Measurements from ENCODE around the gene AZIN2.
A peak's percentile ranks its signal among the peaks of the same experiment; 100 is the strongest.

AZIN2 gene

DNA sequence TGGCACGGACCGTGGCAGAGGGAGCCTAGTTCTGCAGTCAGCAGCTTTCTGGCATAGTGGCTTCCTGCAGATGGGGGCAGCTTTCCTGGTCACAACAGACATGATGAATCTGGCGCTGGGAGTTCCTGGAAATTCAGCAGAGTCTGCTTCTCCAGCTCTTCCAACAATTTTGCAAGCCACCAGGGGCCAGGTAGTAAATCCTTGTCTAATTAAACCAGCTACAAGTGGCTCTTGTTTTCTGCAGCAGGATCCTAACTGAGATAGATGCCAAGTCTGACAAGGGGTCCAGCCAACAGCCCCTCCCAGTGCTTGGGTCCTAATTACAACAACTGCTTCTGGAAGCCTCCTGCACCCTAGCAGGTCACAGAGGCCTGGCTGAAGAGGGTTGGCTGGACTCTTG is 65.0 kb downstream of the AZIN2 start:
- Histone ChIP-seq H2AFZ (ENCODE audit: low read length) (no peak overlapping the region), H3K27ac (ENCODE audit: low read depth, low read length, poor library complexity, severe bottlenecking) (no peak overlapping the region), H3K4me3 (ENCODE audit: low read depth, low read length, poor library complexity, severe bottlenecking) (no peak overlapping the region), H3K4me1 (ENCODE audit: insufficient read depth, low read length, severe bottlenecking) (no peaks in the 10 kb centered on the region), H3K9me3 (ENCODE audit: low read length) (no peaks in the 10 kb centered on the region), H3K9ac (ENCODE audit: low read length) (no peak overlapping the region), H3K27me3 (ENCODE audit: insufficient read depth, low read length) (no peaks in the 10 kb centered on the region), H4K20me1 (ENCODE audit: insufficient read depth, low read length) (no peaks in the 10 kb centered on the region), H3K9me2 (ENCODE audit: low read depth, low read length) (no peaks in the 10 kb centered on the region), H3F3A (ENCODE audit: insufficient read depth, low read length) (no peaks in the 10 kb centered on the region), H3K4me2 (ENCODE audit: low read length) (no peak overlapping the region), H3K36me3 (ENCODE audit: insufficient read depth, low read length) (no peaks in the 10 kb centered on the region), H3K79me2 (ENCODE audit: insufficient read depth, low read length) (no peaks in the 10 kb centered on the region)
- TF ChIP-seq, protein P1, sequence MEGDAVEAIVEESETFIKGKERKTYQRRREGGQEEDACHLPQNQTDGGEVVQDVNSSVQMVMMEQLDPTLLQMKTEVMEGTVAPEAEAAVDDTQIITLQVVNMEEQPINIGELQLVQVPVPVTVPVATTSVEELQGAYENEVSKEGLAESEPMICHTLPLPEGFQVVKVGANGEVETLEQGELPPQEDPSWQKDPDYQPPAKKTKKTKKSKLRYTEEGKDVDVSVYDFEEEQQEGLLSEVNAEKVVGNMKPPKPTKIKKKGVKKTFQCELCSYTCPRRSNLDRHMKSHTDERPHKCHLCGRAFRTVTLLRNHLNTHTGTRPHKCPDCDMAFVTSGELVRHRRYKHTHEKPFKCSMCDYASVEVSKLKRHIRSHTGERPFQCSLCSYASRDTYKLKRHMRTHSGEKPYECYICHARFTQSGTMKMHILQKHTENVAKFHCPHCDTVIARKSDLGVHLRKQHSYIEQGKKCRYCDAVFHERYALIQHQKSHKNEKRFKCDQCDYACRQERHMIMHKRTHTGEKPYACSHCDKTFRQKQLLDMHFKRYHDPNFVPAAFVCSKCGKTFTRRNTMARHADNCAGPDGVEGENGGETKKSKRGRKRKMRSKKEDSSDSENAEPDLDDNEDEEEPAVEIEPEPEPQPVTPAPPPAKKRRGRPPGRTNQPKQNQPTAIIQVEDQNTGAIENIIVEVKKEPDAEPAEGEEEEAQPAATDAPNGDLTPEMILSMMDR (IDR thresholded peaks at IDR 0.05; ENCODE audit: low read length) = no peak
- no peak for TF ChIP-seq EZH2 (IDR thresholded peaks at IDR 0.05; ENCODE audit: borderline replicate concordance, low read length)

DNA sequence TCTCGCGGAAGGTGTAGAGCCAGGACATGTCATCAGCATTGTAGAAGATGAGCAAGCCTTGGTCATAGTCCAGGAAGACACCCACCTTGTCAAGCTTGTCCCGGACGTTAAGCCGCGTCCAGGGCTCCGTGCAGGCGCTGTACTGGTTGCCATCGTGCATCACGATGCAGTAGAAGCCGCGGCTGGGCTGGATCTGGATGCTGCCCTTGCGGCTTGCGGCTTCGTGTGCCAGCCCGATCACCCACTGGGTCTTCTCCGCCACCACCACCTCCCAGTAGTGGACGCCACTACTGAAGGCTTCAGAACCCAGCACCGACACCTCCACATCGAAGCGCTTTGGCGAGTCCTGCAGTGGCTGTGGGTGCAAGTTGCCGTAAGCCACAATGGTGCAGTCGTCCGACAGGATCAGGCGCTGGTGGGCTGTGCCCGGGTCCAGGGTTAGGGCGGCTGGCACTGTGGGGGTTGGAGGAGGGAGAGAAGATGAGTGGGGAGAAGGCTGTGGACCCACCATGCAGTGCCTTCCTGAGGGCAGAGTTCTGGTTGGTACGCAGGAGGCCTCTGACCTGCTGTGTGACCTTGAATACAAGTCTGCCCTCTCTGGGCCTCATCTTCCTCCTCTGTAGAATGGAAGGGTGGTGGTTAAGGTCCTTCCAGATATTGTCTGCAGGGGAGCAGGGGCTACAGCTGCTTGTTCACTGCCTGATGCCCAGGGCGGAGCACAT is 66.5 kb downstream of the AZIN2 start:
- Histone ChIP-seq H3K36me3 (ENCODE audit: insufficient read depth, low read length) (no peaks in the 10 kb centered on the region), H3K9me3 (ENCODE audit: low read length) (no peaks in the 10 kb centered on the region), H3K27ac (ENCODE audit: low read depth, low read length, poor library complexity, severe bottlenecking) (no peak overlapping the region), H3K27me3 (ENCODE audit: insufficient read depth, low read length) (no peaks in the 10 kb centered on the region), H3K9me2 (ENCODE audit: low read depth, low read length) (no peaks in the 10 kb centered on the region), H3K79me2 (ENCODE audit: insufficient read depth, low read length) (no peaks in the 10 kb centered on the region), H3K9ac (ENCODE audit: low read length) (no peak overlapping the region), H3K4me1 (ENCODE audit: insufficient read depth, low read length, severe bottlenecking) (no peaks in the 10 kb centered on the region), H2AFZ (ENCODE audit: low read length) (no peak overlapping the region), H3K4me3 (ENCODE audit: low read depth, low read length, poor library complexity, severe bottlenecking) (no peak overlapping the region), H4K20me1 (ENCODE audit: insufficient read depth, low read length) (no peaks in the 10 kb centered on the region), H3K4me2 (ENCODE audit: low read length) (no peak overlapping the region), H3F3A (ENCODE audit: insufficient read depth, low read length) (no peaks in the 10 kb centered on the region)
- no peak for TF ChIP-seq EZH2 (IDR thresholded peaks at IDR 0.05; ENCODE audit: borderline replicate concordance, low read length)
- TF ChIP-seq, protein P1 (IDR thresholded peaks at IDR 0.05; ENCODE audit: low read length) = no peak

DNA sequence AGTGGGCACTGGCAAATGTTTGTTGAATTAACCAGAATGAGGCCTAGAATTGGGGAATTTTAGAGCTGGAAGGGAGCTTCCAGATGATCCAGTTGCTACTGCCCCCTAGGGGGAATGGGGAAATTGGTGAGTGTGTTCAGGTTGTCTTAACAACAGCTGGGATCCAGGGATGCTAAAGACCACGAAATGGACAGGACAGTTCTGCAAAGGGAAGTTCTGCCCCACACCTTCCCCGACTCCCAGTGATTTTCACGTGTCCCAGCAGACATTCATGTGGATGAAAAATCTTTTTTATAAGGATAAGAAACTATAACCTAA is 67.0 kb downstream of the AZIN2 start:
- Histone ChIP-seq H4K20me1 (ENCODE audit: insufficient read depth, low read length) (no peaks in the 10 kb centered on the region), H3K27me3 (ENCODE audit: insufficient read depth, low read length) (no peaks in the 10 kb centered on the region), H3K4me3 (ENCODE audit: low read depth, low read length, poor library complexity, severe bottlenecking) (no peak overlapping the region), H3K9me2 (ENCODE audit: low read depth, low read length) (no peaks in the 10 kb centered on the region), H3F3A (ENCODE audit: insufficient read depth, low read length) (no peaks in the 10 kb centered on the region), H3K9me3 (ENCODE audit: low read length) (no peaks in the 10 kb centered on the region), H3K9ac (ENCODE audit: low read length) (no peak overlapping the region), H3K27ac (ENCODE audit: low read depth, low read length, poor library complexity, severe bottlenecking) (no peak overlapping the region), H3K36me3 (ENCODE audit: insufficient read depth, low read length) (no peaks in the 10 kb centered on the region), H3K79me2 (ENCODE audit: insufficient read depth, low read length) (no peaks in the 10 kb centered on the region), H3K4me2 (ENCODE audit: low read length) (no peak overlapping the region), H3K4me1 (ENCODE audit: insufficient read depth, low read length, severe bottlenecking) (no peaks in the 10 kb centered on the region), H2AFZ (ENCODE audit: low read length) (no peak overlapping the region)
- no peak for TF ChIP-seq EZH2 (IDR thresholded peaks at IDR 0.05; ENCODE audit: borderline replicate concordance, low read length)
- TF ChIP-seq, protein P1 (IDR thresholded peaks at IDR 0.05; ENCODE audit: low read length) = peak; percentile 41
